ENCODE data around the gene CELF2. TPM values are rescaled to one million over a fixed set of nuclear protein-coding genes. Genes with fewer than 3 reads are reported as not detected.

Gene CELF2
- total RNA-seq, 1 donor from 2014 or later = 71.2 TPM

DNA sequence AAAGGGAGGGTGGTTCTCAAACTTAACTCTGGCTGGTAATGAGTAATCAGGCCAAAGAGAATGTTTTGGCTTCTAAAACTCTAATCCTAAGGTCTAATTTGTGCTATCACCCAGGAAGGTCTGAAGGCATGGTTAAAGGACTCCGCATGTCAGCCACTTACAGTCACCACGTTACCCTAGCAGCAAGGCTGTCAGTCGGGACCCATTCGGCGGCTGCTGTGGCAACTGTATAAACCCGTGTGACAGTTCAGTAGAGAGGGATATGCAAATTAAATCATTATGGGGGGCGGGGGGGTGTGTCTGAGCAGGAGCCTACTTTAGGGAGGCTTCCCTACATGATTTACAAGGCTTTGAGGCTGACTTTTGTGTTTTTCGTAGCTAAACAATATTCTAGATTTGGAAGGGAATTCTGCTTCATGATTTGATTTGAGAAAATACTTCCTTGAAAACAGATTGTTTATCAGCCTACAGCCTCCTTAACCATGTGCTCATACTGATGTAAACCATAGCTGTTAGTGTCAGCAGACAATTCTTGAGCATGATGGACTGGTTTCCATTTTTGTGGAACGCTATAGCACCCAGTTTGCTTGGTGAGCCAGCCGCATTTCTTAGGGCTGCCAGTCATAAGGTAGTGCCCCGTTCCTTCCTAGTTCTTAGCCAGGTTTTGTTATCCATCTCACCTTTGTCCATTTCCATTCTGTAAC is 309.4 kb downstream of the CELF2 start:
- intact Hi-C loops (cut with DNase I) = no loop called here
- no peak for DNase-seq (ENCODE audit: missing footprints)
- ATAC-seq = no peak

DNA sequence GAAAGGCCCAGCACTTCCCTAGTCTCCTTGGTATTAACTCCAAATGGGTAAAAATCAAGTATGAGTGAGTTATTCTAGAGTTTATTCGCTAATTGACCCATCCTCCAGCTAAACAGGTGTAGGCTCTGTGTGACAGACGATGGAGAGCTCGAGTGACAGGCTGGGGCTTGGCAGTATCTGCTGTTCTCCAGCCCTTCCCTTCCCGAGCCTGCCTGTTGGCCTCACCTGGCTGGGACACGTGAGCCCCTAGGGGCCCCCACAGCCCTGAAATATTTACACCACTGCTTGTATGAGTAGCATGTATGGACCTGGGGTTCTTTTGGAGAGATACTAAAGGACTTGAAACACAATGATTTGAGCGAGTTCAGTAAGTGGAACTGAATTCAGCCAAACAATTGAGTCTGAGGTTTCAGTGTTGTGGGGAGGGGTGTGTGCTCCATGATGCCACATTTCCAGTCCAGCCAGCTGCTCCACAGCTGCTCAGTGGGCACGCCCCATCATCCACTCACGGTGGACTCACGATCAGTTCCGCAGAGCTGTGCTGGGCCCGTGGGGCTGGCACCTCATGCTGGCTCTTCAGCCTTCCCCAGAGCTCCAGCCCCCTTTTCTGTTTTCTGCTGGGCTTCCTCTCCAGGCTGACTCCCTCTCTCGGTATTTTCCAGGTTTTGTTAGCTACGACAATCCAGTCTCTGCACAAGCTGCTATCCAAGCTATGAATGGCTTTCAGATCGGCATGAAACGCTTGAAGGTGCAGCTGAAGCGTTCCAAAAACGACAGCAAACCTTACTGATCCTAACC is 310.8 kb downstream of the CELF2 start:
- ATAC-seq (peak; percentile 63), DNase-seq (ENCODE audit: missing footprints) (no peak)
- intact Hi-C loops (cut with DNase I) = no loop called here

DNA sequence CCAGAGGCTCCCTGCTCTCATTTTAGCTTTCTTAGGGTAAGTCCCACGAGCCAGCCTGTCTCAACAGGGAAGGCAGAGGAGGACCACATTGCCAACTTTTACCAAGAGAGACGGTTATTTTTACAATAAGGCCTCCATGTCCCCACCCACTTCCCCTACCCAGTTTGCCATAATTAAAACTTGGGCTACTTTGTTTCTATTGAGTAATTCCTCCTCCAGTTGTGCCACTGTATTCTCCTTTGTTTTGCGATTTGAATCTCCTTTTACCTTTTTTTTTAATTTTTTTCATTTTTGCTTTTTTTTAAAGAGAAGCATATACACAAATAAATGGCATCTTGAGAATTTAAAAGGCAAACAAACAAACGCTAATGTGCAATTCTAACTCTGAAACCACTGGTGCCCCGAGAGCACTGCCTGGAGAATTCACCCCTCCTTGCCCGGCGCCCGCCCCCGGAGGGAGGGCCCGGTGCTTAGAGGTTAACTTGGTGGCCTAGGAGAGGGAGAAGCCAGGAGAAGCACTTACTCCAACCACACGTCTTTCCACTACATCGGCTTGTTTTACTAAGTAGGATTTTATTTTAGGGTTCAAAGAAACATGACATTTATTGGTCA is 311.5 kb downstream of the CELF2 start:
- ATAC-seq (no peak), DNase-seq (ENCODE audit: missing footprints) (no peak)
- intact Hi-C loops (cut with DNase I) = no loop called here

DNA sequence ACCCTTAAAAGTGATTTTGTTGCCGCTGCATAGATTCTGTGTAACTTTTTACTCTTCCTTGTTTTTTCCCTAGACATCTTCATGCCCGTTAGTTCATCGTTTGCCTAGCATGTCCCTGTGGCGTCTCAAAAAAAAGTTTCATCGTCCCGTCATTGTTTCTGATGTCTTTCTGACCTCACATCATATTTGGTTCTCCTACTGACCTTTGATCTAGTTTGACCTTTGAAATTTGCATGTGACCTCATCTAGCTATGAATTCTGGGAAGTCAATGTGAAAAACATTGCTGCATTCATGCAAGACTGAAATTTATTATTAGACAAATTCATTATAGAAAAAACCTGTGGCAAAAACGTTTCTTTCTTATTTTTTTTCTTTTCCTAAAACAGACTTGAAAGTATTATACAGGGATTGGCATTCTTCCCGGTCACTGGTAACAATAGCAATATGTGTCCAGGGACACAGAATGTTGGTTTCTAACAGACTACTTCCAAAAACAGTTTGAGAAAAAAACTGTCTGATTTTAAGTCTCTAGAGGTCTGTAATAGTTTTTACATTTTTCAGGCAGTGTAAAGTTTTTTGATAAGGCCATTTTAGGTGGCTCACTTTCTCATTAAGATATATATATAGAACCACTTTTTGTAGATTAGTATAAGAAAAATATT is 312.8 kb downstream of the CELF2 start:
- intact Hi-C loops (cut with DNase I) = no loop called here
- DNase-seq (ENCODE audit: missing footprints) = no peak
- no peak for ATAC-seq

DNA sequence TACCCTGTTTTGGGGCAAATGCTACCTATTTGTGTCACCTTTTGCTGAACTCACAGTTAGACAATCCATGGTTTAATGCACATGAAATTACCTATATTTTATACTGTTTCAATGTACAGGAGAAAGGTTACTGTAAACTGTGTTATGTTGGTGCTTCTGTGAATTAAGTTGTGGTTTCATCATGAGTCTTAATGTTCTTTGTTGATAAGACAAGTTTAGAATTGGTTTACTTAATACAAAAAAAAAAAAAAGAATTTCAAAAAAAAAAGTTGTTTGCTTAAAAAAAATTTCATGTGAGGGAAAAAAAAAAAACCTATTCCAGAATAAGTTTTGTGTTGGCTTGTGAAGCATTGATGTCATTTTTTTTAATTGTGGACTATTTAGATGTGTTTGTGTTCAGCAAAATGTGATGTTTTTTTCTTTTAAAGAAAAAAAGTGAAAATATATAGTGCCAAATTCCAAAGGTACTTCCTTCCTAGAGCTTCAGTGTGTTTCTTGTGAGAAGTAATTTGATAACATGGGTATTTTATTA is 313.4 kb downstream of the CELF2 start:
- DNase-seq (ENCODE audit: missing footprints) (no peak), ATAC-seq (no peak)
- intact Hi-C loops (cut with DNase I) = no loop called here

DNA sequence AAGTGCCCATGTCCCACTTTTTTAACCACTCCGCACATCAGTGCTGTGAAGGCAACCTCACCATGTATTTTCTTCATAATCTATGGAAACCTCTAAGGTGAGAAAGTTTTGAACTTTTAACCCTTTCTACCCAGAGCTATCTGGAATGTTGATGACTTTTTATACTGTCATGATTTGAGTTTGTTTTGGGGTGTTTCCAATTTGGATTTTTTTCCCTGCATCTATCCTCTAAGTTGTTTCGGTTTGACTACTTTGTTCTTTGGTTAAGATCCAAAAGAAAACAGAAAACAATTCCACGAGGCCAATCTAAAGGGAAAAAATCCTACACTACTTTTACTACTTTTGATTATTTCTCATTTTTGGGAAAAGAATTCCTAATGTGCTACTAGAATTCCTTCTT is 314.1 kb downstream of the CELF2 start:
- ATAC-seq = no peak

DNA sequence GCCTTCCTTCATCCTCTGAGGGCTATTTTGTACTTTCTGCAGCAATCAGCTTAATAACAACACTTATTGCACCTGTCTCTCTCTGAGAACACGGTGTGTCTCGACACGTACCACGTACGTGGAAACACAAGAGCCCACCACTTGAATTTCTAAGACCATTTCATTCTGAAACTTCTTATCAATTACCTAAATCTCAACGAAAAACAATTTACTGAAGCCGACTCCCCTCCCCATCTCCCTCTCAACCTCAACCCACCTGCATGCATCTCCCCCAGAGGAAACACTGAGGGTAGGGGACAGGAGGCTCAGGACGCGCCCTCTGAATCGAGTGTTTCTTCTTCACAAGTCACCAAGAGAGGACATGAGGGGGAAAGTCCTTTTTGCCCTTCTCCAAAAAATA is 315.2 kb downstream of the CELF2 start:
- intact Hi-C loops (cut with DNase I) = no loop called here
- no peak for DNase-seq (ENCODE audit: missing footprints)
- ATAC-seq = no peak

More for the DNA sequence above, 314.1 kb downstream of the CELF2 start:
- intact Hi-C loops (cut with DNase I) = no loop called here
- DNase-seq (ENCODE audit: missing footprints) = no peak

DNA sequence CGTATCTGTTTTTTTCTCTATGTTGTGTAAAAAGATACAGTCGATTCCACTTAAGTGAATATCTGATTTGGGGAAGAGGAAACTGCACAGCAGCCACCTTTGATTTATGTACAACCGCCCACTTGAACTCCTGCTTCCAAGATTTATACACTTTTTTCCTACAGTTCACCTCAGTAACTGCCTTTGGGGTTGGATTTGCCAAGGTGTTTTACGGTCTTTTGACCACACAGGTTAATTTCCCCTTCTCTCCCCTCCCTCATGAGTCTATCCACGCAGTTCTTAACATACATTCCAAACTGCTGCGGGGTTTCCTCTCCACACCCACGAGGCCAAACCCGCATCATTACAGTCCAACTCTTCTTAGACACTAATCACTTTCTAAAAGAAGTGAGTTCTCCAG is 316.8 kb downstream of the CELF2 start:
- intact Hi-C loops (cut with DNase I) = no loop called here
- ATAC-seq (no peak), DNase-seq (ENCODE audit: missing footprints) (no peak)

DNA sequence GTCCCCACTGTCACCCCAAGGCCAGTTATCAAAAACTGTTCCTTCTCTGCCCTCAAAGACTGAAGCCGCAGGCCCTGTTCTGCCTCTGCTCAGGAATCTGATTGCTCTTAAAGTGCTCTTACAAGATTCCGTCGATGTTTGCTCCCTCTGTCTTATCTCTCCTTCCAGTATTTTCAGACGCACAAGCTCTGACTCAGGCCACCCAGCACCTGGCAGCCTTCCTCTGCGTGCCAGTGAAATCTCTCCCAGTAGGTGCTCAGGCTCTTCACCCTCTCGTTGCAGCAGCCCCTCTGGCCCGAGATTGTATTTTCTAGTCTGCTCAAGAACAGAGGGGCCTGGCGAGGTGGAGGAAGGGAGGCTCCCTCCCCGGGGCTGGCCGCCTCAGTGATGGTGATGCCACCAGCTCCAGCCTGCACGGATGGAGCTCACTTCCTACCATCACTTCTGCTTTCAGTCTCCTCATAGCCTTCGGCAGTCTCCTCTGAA is 317.5 kb downstream of the CELF2 start:
- DNase-seq (ENCODE audit: missing footprints) = no peak
- ATAC-seq = no peak
- intact Hi-C loops (cut with DNase I) = no loop called here

DNA sequence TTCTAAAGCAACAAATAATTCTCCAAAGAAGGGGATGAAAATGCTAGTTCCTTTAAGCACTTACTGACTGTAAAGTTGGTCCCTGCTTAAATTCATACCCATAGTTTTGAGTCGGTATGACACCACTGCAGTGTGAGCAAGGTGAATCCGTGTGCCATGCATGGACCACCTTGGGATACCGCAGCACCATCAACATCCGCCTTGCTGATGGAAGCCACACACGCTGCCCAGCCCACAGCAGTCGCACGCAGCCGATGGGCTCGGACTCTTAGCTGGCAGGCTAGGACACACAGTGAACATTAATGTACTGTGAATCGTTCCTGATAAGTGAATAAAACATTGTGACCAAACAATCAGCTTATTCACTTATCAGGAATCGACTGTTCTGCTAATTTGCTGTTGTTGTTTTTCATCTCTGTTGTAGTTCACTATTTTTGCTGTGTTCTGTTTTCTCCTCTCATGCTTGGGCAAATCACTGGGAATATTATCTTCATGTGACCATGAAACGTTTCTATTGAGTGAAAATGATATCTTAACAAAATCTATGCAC is 318.3 kb downstream of the CELF2 start:
- intact Hi-C loops (cut with DNase I) = no loop called here
- DNase-seq (ENCODE audit: missing footprints) = no peak
- ATAC-seq = no peak

DNA sequence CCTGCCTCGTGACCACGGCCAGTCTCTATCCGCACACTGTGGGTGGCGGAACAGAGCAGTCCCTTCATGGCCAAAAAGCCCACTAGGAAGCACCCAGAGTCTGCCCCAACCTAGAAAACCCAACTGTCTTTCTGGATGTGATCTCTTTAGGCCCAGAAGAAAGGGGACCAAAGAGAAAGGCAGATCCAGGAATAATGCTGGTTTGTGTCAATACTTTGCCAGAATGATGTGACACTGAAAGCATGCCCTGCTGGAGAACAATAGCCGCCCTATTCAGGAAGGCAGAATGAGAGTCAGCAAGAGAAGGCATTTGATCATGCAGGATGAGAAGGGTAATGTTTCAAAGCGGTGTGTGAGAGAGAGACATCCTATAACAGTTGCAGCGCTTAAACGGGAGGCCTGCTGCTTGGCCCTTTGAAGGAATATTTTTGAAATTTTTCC is 319.1 kb downstream of the CELF2 start:
- peak; percentile 10 for ATAC-seq
- intact Hi-C loops (cut with DNase I) = no loop called here
- DNase-seq (ENCODE audit: missing footprints) = no peak

DNA sequence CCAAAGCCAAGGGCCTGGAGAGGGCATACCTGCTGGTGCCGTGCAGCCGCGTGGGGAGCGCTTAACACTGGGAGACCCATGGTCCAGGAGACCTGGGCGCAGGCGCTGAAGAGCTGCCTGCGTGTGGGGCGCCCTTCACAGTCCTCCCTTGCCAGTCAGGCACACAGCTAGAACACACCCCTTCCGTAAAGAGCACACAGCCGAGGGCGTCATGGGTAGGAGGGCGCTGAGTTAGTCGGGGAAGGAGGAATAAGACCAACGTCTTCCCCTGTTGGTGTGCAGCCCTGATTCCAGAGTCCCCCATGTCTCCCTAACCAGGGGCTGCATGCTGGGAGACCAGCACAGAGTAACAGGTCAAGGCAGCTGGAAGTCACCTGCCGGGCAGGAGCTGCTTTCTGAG is 319.8 kb downstream of the CELF2 start:
- DNase-seq (ENCODE audit: missing footprints) (no peak), ATAC-seq (no peak)
- intact Hi-C loops (cut with DNase I) = no loop called here

DNA sequence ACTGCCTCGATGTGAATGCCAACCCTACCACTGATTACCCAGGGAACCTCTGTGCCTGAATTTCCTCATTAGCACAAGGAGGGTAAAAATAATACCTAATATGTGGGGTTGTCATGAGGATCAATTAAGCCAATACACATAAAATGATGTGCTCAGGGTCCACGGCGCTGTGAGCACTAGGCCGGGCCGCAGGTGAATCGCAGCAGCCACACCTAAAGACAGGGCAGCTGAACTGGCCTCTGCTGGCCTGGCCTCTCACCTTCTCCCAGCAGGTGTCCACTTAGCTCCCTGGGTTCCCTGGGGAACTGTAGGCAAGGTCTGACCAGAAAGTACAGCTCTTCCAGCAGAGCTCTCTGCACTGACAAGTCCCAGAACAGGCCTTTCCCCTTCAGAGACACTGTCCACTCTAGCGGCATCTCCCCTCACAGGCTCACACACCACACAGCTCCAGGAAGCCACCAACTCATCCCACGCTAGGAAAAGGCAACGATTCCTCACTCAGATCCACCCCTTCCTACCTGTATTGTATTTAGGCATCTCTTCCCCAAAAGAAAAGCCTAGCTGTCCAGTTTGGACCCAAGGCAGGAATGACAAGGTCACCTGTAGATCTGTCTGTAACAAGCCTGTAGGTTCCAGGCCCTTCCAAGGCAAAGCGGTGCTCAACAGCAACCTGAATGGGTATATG is 320.6 kb downstream of the CELF2 start:
- intact Hi-C loops (cut with DNase I) = no loop called here
- DNase-seq (ENCODE audit: missing footprints) = no peak
- ATAC-seq = peak; percentile 34

DNA sequence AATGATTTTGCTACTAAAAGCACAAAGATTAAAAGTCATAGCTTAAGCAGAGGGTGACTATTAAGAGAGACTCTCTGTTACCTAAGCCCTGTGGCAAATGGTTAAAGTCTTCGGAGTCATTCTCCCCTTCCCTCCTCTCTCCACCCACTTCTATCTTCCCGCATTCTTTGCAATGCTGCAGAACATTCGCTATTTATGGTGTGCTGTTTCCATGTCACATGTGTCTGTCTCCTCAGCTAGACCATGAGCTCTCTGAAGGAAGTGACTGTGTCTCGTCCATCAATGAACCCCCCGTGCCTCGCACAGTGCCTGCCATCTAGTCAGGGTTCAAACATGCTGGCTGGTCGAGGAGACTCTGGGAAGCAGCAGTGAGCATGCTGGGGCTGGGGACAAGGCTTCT is 321.3 kb downstream of the CELF2 start:
- DNase-seq (ENCODE audit: missing footprints) (no peak), ATAC-seq (no peak)
- intact Hi-C loops (cut with DNase I) = no loop called here

DNA sequence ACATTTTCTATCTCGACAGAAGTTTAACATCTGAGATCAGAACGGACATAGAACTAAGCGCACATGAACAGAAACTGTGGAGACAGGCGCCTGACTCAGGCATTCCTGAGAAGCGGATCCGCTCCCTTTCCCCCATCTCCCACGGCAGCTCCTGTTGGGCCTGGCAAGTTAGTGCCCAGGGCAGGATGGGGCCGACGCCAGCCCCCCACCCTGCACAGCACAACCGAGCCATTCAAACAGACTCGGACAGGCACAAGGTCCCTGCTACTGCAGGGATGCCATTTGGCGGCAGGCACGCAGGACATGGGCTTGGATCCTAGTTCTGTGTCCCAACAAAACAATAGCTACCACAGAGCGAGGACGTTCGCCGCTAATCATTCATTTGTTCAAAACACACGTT is 322.0 kb downstream of the CELF2 start:
- DNase-seq (ENCODE audit: missing footprints) (no peak), ATAC-seq (no peak)
- intact Hi-C loops (cut with DNase I) = no loop called here

DNA sequence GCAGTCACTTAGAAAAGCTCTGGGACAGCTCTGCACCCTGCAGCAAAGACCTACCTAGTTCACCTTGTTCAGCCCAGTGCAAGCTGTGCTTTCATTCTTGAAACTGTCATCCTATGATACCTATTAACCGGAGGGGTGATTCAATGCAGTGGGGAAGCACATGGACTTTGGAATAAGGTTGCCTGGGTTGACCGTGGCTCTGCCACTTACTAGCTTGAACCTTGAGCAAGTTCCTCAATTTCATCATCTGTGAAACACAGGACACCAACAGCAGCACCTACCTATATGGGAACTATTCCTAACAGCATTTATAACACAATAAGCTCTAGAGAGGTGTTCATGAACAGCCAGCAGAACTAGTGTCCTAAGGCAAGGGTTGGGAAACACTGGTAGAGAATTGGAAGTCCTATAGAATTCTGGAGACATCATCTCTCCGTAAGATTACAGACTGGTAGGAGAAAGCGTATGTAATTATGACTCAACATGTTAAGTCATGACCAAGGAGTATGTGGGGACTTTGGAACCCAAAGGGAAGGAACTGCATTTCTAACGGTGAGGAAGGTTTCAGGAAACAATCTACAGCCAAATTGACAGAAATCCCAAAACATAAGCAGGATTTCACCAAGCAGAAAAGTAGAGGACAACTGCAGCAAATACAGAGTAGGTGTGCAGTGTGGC is 323.8 kb downstream of the CELF2 start:
- intact Hi-C loops (cut with DNase I) = no loop called here
- no peak for ATAC-seq
- DNase-seq (ENCODE audit: missing footprints) = no peak

DNA sequence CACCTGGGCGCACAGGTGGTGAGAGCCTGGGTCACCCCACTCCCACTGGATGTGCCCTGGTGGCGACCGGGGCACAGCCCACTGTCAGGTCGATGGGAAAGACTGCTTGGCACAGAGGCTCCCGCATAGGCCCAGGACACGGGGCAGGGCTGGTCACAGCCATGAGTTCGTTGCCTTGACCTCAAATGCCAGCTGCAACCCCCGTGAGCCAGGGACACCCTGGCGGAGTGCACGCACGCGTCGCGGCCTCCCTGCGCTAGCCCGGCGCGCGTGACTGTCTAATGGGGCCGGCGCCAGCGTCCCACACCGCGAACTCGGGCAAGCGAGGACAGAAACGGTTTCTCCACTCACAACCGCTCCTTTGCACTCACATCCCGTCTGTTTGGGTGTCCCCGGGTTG is 326.4 kb downstream of the CELF2 start:
- DNase-seq (ENCODE audit: missing footprints) (no peak), ATAC-seq (no peak)
- intact Hi-C loops (cut with DNase I) = no loop called here

DNA sequence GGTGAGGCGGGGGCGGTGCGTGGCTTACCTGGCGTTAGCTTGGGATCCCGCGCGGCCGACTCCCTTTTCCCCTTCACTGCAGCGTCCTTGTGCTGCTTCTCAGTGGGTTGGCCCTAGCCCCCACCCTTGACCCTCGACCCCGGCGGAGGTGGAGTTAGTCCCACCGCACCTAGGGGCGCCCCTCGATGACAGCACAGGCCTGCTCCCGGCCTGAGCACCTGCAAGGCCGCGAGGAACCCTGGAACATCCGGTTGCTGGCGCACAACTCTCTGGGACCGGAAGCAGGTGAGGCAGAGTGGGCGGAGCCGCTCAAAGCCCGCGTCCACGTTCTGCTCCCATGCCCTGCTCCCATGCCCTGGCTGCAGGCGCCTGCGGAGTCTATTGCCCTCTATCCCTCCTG is 326.9 kb downstream of the CELF2 start:
- ATAC-seq (no peak), DNase-seq (ENCODE audit: missing footprints) (no peak)
- intact Hi-C loops (cut with DNase I) = no loop called here

Measured in Right ventricle myocardium inferior (tissue), 1 donor.